GM18520 (cell line): Measurements from ENCODE around the gene DUSP18.
"Not testable (repeated sequence)": the region's sequence is repeated elsewhere in the genome, so short reads cannot be mapped to it uniquely, and the experiment has no call there.

Source experiments
- ATAC-seq: cut with Tn5 transposase; IDR thresholded peaks from one replicate; pipeline ENCODE4 v1.9.1; 2021; ENCODE audit not compliant: unreplicated experiment

Gene DUSP18

DNA sequence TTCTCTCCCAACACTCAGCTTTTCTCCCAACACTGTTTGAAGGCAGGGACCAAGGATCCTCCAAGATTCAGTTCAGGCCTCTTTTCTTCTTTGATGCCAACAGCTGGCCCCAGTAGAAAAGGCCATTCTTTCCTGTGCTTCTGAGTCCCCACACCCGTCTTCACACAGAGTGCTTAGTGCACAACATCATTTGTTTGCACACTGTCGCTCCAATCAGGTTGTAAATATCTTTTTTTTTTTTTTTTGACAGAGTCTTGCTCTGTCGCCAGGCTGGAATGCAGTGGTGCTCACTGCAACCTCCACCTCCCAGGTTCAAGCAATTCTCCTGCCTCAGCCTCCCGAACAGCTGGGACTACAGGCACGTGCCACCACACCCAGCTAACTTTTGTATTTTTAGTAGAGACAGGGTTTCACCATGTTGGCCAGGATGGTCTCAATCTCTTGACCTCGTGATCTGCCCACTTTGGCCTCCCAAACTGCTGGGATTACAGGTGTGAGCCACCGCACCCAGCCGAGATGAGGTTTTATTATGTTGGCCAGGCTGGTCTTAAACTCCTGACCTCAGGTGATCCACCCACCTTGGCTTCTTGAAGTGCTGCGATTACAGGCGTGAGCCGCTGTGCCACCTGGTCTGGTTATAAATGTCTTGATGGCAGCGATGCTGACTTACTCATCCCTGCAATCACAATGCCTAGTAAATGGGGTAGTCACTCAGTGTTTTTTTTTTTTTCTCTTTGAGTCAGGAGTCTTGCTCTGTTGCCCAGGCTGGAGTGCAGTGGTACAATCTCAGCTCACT lies 12.4 kb upstream of the DUSP18 start:
- not testable (repeated sequence) for ATAC-seq

DNA sequence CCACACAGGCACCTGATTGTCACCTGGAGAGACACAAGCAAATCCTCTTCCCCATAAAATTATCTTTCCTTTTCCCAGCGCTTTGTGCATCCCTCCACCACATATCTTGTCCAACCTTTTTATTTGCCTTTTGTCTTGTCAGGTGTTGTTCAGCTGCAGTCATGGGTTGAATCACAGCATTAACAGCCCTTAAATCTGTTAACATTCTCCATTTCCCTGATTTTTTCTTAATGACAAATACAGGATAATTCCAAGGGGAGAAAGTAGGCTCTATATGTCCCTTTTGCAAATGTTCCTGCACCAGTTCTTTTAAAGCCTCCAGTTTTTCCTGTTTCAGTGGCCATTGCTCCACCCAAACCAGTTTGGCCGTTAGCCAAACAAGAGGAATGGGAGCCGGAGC lies 8.9 kb upstream of the DUSP18 start:
- ATAC-seq, result not testable (repeated sequence)

DNA sequence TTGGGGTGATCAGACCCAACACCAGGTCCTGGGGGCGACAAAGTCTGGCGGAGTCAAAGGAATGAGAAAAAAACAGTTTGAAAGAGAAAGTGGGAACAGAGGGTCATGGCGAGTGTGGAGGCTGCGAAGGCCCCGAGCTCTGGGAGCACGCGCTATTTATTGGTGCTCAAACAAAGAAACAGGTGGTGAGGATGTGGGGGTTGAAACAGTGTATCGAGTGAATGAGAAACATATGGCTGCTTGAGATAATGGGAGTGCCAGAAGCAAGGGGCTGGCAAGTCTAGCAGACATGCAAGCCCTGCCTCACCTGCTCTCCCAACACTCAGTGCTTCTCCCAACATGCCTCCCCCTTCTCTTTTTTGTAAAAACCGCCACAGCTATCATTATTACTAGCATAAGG lies 7.8 kb upstream of the DUSP18 start:
- no peak for ATAC-seq

DNA sequence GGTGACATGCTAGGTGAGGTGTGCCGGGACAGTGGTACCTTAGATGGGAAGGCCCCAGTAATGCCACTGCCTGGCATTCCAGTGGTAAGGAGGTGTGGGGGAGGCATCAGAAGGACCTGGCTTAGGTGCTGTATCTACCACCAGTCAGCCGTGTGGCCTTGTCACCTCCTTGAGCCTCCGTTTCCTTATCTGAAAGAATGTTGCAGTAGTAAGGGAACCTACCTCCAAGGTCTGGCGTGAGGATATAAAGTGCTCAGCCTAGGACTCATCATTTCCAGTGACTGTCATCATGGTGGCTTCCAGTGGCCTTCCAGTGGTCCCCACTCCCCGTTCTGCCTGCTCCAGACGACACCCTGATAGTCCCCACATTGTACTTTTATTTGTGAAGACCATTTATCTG lies 6.8 kb upstream of the DUSP18 start:
- no peak for ATAC-seq

DNA sequence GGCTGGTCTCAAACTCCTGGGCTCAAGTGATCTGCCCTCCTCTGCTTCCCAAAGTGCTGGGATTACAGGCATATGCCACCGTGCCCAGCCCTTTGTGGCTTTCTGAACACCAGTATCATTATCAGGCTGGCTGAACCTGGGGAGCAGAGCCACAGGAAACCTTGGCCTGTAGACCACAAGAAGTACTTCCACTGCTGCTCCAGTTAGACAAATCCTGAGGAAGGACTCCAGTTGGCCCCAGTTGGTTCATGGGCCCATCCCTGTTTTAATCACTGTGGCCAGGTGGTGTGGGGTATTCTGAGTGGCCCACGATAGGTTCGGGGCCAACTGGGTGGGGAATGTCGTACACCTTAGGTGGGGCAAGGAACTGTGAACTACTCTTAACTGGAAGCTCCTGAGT lies 5.5 kb upstream of the DUSP18 start:
- ATAC-seq, result no peak

DNA sequence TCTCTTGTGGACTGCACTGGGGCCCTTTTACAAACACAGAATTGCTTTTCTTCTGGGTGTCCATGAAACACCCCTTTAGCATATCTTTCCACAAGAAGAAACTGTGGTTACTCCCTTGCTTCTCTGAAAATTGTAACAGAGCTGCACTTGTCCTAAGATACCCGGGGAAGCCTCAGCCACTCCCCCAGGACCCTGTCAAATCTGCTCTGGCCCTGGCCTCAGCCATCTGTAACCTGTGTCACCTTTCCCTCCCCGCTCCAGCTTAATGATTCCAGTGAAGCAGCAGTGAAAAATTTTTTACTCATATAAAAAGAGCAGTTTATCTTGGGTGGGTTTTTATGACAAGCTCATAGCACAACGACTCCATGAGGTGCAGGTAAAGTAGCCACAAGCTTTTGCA lies 3.4 kb upstream of the DUSP18 start:
- ATAC-seq, result no peak

DNA sequence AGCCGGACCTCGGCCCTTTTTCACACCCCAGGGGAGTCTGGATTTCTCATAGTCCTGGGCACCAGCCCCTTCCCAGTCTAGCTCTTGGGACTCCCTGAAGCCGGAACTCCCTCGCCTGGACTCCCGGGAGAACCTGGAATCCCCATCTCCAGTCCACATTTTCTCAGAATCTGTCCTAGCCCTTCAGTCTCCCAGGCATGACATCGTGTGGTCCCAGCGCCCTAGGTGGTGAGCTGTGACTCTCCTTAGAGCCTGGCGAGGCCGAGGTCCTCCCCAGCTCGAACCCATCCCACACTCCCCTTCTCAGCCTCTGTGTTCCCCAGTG lies 673 bp upstream of the DUSP18 start:
- ATAC-seq, result no peak

DNA sequence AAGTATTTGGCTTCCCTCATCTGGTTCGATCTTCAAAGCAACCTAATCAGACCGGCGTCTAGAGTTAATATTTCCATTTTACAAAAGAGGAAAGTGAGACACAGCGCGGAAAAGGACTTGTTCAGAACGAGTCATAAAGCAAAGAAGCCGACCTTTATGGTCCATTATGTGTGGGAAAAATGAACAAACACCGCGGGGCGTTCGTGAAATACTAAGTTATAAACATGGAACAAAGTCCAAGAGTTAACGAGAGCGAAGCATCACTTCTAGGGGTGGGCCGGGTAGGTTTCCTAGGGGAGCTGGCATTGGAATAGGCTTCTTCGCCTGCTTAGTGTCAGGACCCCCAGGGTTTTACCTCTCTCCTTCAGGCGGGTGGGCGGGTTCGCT lies 575 bp downstream of the DUSP18 start:
- ATAC-seq, result no peak

DNA sequence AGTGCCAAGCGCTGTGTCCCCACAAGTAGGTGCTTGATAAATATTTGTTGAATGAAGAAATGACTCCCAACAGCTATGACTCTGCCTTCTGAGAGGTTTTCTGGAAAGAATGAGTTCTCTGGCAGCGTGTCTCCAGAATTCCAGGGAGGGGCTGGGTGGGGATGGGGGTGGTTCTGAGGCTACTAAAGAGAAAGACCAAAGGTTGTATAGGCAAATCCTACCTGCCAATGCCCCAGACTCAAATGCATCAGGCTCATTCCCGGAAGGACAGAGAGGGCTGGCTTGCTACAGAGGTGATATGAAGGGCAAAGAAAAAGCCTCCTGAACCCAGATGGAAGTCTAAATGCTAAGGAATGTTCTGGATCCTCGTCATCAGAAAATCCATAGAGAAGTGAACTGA lies 1.9 kb downstream of the DUSP18 start:
- ATAC-seq, result no peak

DNA sequence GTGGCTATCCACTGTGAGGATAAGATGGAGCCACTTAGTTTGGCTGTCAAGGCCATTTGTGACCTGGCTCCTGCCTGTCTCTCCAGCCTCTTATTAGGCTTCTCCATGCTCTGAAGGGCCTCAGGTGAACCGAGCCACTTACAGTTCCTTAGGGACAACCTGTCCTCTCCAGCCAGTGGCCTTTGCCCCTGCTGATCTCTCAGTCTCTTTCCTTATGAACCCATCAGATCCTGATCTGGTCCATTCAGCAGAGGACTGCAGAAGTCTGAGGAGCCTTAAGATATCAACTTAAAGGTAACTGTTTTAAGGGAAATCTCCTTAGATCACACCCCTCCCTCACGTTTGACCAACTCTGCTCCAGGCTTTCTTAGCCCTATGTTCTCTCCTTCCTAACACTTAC lies 2.4 kb downstream of the DUSP18 start:
- ATAC-seq, result no peak

DNA sequence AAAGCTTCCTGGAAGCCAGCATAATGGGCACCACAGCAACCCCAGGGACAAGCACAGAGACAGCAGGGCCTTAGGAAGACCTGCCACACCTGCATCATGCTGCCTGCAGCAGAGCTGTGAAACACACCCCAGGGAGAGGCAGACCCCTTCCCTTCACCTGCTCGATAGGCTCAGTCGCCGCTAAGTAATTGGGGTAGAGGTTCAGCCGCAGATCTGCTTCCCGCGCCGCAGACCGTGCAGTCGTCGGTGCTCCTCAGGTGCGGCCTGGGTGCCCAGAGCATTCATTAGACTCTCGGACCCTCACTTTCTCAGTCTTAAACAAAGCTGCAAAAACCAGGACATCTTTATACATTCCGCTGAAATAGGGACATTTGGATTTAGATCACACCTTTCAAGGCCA lies 2.9 kb downstream of the DUSP18 start:
- ATAC-seq, result no peak

DNA sequence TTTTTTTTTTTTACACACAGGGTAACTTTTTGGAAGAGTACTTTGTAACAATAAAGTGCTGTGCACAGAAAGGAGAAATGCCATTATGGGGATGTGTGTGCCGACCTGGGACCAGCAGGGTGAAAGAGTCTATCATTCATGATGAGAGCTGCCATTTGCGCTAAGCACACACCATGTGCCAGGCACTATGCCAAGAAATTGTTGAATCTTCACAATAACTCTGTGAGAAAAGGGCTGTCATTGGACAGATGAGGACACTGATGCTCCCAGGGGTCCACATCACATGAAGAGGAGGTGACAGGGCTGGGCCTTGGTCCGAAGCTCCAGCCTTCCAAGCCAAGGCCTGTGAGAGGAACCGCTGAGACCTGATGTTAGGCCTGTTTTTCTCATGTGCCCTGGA lies 5.6 kb downstream of the DUSP18 start:
- ATAC-seq, result no peak

DNA sequence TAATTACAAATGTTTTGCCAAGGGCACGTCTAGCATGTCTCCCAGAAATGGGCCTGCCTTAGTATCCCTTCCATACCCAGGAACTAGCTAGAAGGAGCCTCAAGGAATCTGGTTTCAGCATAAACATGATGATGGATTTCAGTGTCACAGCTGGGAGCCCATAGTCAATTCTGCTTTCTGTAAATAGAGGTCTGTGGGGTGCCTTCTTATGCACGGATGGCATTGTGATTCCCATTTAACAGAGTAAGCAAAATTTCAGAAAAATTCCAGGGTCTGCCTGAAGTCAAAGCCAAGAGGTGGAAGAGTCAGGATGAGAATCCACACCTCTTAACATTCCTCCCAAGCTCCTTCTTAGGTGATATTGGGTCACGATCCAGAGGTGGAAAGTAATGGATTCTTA lies 12.1 kb downstream of the DUSP18 start:
- no peak for ATAC-seq

DNA sequence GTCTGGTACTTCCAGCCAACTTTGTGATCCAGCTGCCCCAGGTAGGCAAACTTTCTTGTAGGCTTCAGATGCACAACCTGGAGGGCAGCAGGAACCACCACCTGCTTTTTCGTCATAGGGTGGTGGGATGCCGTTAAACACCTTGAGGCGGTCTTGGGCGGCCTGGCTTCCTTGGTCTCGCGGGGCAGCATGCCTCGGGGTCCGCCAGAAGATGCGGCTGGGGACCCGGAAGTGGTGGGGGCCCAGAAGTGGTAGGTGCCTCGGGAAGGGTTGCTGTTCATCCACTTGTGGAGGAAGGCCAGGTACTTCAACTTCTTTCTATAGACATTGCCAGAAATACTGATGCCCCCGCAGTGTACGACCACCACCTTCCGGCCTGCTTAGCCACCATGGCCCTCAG lies 13.3 kb downstream of the DUSP18 start:
- ATAC-seq, result no peak

DNA sequence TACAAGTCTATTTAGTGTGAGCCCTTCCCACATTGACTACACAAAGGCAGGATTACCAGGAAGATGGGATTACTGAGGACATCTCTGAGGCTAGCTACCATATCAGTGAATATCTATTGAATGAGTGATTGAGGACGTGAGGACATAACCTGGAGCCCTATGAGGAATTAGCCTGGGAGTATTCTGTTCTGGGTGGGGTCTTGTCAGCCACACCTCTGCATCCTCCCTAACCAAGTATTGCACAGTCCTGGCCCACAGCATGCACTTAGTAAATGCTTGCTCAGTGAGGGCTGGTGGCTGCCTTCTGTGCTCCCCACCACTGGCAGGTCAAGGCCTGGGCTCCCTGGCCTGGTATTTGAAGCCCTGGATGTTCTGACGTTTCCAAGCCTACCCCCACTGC lies 14.8 kb downstream of the DUSP18 start:
- no peak for ATAC-seq

DNA sequence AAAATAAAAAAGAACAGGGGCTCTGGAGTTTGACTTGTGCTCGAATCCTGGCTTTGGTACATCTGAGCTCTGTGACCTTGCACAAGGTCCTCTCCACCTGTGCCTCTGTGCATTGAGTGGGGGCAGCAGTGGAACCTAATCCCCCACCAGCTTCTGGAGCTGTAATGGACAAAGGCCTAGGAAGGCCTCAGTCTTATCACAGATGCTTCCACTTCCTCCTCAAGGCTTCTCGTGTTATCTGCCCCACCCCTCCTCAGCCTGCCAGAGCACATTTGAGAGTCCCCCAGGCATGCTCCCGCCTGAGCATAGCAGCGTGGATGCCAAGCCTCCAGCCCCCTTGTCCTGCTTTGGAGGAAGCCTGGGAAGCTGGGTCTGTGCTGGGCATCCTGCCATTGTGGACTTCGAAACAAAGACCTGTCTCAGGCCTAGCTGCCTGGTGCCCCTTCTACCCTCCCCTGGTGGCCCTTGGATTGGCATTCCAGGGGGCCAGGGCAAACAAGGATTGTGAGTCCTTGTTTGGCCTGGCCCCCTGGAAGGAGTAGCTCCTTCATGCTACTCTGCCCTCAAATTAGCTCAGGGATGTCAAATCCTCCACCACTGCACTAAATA lies 17.1 kb downstream of the DUSP18 start:
- no peak for ATAC-seq

DNA sequence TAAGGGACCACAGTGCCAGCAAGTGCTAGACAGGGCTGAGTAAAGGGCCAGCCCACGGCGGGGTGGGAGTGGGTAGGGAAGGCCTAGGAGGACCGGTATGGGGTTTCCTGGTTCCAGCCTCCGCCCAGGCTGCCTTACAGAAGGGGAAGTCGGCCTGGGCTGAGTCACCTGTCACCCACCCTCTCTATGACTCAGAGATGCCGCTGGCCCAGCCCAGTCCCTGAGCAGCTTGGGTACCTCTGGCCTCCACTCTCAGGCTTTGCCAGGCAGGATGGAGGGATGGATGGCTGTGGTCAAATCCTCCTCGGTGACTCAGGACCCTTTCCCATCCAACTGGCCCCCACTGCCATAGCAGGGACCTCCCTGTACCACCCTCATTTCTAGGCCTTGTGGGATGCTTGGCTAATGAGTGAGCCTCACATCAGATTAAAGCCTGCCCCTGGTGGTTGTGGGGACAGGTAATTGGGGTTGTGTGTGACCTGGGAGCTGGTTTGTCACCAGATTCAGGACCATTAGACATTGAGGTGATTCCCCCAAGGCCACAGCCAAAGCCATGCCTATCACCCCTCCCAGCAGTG lies 18.2 kb downstream of the DUSP18 start:
- ATAC-seq, result no peak

DNA sequence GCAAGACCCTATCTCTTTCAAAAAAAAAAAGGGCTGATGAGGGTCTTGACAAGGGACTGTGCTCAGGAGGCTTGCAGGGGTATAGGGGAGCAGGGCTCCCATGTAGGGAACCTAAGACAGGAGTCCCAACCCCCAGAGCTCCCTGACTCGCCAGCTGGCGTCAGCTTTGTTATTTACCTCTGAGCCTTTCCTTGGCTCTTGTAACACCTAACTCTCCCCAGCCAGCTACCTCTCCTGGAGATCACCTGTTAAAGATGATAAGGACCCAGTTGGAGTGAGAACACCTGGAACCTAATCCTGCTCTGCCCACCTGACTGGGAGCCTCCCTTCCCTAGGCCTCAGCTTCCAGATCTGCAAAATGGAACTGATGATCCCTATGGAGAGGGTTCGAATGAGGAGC lies 18.9 kb downstream of the DUSP18 start:
- no peak for ATAC-seq

DNA sequence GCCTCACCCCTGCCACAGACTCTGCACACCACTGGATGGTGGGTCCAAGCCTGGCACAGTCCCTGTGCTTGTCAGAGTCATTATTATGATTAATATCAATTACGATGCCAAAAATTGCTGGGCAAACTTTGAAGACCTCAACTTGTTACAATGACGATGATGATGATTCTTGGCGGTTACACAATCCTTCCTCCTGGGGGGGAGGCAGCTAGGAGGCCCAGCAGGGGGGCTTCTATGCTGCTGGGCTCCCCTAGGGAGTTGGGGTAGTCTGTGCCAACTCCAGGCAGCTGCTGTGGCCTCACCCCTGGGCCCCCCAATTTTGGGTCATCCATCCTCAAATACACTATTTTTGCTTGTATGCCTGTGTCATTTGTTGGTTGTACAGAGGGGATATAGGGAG lies 20.1 kb downstream of the DUSP18 start:
- no peak for ATAC-seq

DNA sequence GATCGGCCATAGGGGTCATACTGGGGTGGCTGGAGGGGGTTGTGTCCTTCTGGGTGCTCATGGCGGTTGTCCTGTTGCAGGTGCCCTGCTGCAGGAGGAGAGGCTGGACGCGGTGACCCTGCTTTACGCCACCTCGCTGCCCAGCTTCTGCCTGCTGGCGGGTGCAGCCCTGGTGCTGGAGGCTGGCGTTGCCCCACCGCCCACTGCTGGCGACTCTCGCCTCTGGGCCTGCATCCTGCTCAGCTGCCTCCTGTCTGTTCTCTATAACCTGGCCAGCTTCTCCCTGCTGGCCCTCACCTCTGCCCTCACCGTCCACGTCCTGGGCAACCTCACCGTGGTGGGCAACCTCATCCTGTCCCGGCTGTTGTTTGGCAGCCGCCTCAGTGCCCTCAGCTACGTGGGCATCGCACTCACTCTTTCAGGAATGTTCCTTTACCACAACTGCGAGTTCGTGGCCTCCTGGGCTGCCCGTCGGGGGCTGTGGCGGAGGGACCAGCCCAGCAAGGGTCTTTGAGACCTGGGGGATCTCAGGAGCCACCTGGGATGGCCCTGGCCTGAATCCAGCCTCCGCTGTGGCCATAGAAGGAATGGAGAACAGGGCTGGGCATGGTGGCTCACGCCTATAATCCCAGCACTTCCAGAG lies 21.0 kb downstream of the DUSP18 start:
- ATAC-seq, result no peak

DNA sequence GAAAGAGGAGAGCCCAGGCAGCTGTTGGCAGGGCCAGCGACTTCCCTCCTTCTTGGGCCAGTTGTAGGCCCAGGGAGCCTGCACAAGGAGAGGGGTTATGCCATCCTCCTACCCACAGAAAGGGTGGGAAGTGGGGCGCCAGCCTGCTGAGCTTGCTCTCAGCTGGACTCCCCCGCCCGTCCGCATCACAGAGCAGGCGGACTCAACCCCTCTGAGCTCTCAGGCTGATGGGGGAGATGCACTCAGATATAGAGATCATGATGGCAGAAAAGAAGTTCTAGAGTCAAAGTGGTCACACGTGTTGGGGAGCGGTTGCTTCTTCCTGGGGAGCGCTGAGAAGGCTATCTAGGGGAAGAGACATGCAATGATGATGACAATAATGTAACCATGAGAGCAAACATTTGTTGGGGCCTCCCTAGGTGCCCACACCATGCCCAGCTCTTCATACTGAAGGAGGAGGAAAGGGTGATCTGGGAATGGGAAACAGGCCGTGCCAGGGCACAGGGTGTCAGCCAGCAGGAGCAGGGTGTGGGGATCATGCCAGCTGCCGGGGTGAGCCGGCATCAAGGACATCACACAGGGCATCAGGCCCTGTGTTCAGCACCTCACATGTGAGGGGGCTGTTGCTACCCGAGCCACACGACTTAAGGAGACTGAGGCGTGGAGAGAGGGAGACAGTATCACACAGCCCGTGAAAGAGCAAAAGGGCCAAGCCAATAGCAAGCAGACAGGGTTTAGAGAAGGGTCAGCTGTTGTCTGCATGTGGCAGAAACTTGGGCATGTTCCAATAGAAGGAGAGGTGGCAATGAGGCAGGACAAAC lies 24.4 kb downstream of the DUSP18 start:
- no peak for ATAC-seq
